ENCODE data around the gene SNX17.
A peak's percentile ranks its signal among the peaks of the same experiment; 100 is the strongest.

SNX17 gene

DNA sequence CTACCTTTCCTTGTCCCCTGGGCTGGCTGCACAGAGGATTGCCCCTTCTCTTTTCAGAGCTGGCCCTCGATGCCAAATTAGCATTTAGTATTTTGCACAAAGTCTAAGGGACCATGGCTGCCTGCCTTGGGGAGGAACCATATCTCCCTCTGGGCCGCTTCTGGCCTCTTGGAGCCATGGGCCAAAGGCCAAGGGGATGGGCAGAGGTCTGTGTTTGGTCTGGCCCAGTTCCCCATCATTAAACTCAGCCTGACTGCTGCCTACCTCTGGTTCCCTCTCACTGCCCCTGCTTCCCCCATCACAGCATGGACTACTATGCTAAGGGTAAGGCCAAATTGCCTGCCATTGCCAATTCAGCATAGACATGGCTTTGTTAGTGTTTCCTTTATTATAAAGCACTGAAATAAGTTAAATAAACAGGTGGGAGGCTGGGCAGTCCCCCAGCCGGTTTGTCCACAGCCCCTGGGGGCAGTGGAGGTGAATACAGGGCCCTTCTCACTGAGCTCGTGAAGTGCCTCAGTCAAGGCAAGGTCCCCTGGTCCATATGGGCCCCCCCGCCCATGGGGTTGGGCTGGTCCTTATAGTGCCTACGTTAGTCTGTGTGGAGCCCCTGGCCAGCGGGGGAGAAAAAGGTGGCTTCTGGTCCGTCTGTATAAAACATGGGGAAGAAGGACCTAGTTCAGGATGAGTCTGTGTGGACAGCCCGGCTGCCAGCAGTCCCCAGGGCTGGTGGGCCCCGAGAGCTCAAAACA is 6.6 kb downstream of the SNX17 start:
- no peak for FAIRE-seq
- TF ChIP-seq PAX5 (IDR thresholded peaks at IDR 0.05; ENCODE audit: insufficient read depth, low read length, severe bottlenecking) = no peak
- no peak for TF ChIP-seq POLR2AphosphoS5 (IDR thresholded peaks at IDR 0.05; ENCODE audit: low read depth, low read length)
- no peak for TF ChIP-seq SPI1 (IDR thresholded peaks at IDR 0.05; ENCODE audit: low read depth, low read length)
- TF ChIP-seq TAF1 (IDR thresholded peaks at IDR 0.05; ENCODE audit: low read depth, low read length) = no peak
- TF ChIP-seq POLR2A (IDR thresholded peaks at IDR 0.05; ENCODE audit: low read depth, low read length) = no peak
- no peak for TF ChIP-seq POU2F2 (IDR thresholded peaks at IDR 0.05; ENCODE audit: low read depth, low read length)
- no peak for DNase-seq (ENCODE audit: insufficient read length, low spot score)

DNA sequence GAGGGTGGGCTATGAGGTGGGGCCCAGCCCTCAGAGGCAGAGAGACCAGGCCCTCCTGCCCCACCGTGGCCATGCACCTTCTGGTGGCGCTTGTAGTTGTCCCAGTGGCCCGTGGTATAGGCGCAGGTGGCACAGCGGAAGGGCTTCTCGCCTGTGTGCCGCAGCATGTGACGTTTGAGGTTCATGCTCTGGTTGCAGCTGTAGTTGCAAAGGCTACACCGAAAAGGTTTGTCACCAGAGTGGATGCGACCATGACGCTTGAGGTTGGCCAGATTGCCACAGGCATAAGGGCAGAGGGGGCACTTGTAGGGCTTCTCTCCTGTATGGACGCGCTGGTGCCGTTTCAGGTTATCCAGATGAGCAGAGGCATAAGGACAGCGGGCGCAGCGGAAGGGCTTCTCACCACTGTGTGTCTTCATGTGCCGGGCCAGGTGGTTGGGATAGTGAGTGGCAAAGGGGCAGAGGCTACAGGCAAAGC is 7.2 kb downstream of the SNX17 start:
- DNase-seq (ENCODE audit: insufficient read length, low spot score) (no peak), FAIRE-seq (no peak)
- TF ChIP-seq POLR2A (IDR thresholded peaks at IDR 0.05; ENCODE audit: low read depth, low read length) (0 out of 2 replicates have a peak, but pooled peaks have one; percentile 5), POLR2AphosphoS5 (IDR thresholded peaks at IDR 0.05; ENCODE audit: low read depth, low read length) (peak; percentile 61; the same call in 1 of the 2 replicates), POU2F2 (IDR thresholded peaks at IDR 0.05; ENCODE audit: low read depth, low read length) (no peak)

DNA sequence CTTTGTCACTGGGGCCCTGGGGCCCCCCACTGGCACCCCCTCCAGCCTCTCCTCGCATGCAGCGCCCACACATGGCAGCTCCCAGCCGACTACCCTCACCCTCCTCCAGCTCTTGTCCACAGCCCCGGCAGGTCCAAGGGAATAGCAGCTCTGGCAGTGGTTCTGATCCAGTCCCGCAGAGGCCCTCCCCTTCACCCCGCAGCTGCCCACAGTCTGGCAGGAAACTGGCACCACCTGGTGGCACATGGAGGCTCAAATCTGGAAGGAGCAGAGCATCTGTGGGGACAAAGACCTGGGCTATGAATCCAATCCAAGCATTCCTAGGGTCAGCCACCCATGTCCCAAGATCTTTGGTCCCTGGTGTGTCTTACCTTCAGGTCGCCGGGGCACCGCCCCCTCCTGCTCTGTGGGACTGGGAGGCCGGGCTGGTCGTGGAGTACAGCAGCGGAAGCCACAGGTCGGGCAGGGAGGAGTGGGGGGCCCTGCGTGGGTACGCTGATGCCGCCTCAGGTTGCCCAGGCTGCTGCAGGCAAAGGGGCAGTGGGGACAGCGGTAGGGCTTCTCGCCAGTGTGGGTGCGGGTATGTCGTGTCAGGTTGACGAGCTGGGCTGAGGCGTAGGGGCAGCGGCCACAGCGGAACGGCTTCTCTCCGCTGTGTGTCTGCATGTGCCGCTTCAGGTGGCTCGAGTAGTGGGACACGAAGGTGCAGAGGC is 7.8 kb downstream of the SNX17 start:
- no peak for TF ChIP-seq TAF1 (IDR thresholded peaks at IDR 0.05; ENCODE audit: low read depth, low read length)
- TF ChIP-seq POLR2AphosphoS5 (IDR thresholded peaks at IDR 0.05; ENCODE audit: low read depth, low read length) = peak; percentile 37; the same call in 1 of the 2 replicates
- no peak for TF ChIP-seq PAX5 (IDR thresholded peaks at IDR 0.05; ENCODE audit: insufficient read depth, low read length, severe bottlenecking)
- TF ChIP-seq POU2F2 (IDR thresholded peaks at IDR 0.05; ENCODE audit: low read depth, low read length) = no peak
- TF ChIP-seq POLR2A (IDR thresholded peaks at IDR 0.05; ENCODE audit: low read depth, low read length) = 0 out of 2 replicates have a peak, but pooled peaks have one; percentile 48
- DNase-seq (ENCODE audit: insufficient read length, low spot score) (no peak), FAIRE-seq (no peak)

DNA sequence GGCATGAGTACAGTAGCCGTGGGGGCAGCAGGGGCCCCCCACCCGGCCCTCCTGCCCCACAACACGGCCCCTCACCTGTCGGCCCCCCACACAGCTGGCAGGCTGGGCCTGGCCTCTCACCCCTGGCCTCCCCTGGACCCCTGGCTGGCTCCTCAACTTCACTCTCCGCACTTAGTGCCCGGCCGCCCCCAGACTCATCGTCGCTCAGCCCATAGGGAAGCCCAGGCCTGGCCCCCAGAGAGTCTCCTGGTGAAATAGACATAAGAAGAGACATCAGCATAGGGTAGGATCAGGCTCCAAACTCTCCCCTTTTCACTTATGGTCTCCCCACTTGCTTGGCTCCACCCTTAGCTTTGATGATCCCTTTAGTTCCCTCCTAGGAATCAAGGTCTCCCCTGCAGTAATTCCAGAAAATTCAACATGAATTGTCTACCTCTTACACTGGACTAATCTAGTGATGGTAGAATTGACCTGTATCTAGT is 8.4 kb downstream of the SNX17 start:
- TF ChIP-seq SPI1 (IDR thresholded peaks at IDR 0.05; ENCODE audit: low read depth, low read length) (no peak), PAX5 (IDR thresholded peaks at IDR 0.05; ENCODE audit: insufficient read depth, low read length, severe bottlenecking) (no peak), POLR2AphosphoS5 (IDR thresholded peaks at IDR 0.05; ENCODE audit: low read depth, low read length) (no peak), TAF1 (IDR thresholded peaks at IDR 0.05; ENCODE audit: low read depth, low read length) (no peak), POLR2A (IDR thresholded peaks at IDR 0.05; ENCODE audit: low read depth, low read length) (no peak), POU2F2 (IDR thresholded peaks at IDR 0.05; ENCODE audit: low read depth, low read length) (no peak)
- FAIRE-seq (no peak), DNase-seq (ENCODE audit: insufficient read length, low spot score) (no peak)

DNA sequence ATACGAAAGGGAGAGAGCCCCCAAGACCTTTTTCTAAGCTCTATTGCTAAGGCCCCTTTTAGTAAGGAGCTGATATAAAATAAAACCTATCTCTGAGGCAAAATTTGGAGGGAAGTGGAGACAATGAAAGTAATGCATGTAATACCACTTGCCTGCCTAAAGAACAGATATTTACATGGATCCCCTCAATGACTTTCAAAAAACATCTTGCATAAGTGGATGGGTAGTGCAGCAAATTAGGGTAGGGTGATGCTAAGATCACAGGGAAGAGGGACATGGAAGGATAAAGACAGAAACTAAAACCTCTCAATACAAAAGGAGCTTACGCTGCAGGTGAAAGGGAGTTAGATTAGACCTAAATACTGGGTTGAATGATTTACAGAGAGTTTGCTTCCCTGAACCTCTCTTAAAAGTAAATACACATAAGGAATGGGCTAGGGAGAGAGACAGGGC is 9.0 kb downstream of the SNX17 start:
- FAIRE-seq = no peak
- no peak for DNase-seq (ENCODE audit: insufficient read length, low spot score)
- TF ChIP-seq TAF1 (IDR thresholded peaks at IDR 0.05; ENCODE audit: low read depth, low read length) (no peak), POU2F2 (IDR thresholded peaks at IDR 0.05; ENCODE audit: low read depth, low read length) (no peak), PAX5 (IDR thresholded peaks at IDR 0.05; ENCODE audit: insufficient read depth, low read length, severe bottlenecking) (no peak), SPI1 (IDR thresholded peaks at IDR 0.05; ENCODE audit: low read depth, low read length) (no peak), POLR2A (IDR thresholded peaks at IDR 0.05; ENCODE audit: low read depth, low read length) (no peak)

DNA sequence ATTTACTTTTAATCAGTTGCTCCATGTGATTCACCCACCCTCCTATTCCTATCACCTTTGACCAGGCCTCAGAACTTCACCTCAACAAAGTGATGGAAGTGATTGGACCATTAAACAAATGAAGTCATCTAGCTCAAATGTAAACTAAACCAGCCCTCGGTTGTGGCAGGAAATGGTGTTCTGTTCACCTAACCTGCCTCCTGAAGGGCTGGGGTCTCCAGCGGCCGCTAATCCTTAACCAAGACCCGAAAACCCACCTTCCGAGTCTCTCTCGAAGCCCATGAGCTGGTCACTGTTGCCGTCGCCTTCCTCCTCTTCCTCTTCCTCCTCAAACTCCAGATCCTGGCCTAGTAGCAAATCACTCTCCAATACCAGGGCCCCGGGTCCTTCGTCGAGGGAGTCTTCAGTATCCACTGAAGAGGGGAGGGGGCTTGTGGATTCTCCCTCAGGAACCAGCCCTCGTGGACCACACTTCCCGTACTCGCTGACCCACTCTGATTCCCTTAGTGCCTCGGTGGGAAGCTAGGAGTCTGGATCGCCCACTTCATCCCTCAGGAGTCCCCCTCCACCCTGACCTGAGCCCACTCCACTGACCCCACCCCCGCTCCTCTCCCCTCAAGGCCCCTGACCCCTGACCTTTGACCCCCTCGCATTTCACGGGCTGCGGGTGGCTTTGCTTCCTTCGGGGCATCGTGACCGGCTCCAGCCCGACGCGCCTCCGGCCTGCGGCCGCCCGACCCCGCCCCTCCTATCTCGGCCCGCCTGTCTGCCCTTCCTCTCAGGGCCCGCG is 9.6 kb downstream of the SNX17 start:
- DNase-seq (ENCODE audit: insufficient read length, low spot score) (no peak), FAIRE-seq (peak; percentile 16)
- TF ChIP-seq TAF1 (IDR thresholded peaks at IDR 0.05; ENCODE audit: low read depth, low read length) = no peak
- no peak for TF ChIP-seq POLR2A (IDR thresholded peaks at IDR 0.05; ENCODE audit: low read depth, low read length)
- no peak for TF ChIP-seq PAX5 (IDR thresholded peaks at IDR 0.05; ENCODE audit: insufficient read depth, low read length, severe bottlenecking)
- TF ChIP-seq POU2F2 (IDR thresholded peaks at IDR 0.05; ENCODE audit: low read depth, low read length) = no peak

DNA sequence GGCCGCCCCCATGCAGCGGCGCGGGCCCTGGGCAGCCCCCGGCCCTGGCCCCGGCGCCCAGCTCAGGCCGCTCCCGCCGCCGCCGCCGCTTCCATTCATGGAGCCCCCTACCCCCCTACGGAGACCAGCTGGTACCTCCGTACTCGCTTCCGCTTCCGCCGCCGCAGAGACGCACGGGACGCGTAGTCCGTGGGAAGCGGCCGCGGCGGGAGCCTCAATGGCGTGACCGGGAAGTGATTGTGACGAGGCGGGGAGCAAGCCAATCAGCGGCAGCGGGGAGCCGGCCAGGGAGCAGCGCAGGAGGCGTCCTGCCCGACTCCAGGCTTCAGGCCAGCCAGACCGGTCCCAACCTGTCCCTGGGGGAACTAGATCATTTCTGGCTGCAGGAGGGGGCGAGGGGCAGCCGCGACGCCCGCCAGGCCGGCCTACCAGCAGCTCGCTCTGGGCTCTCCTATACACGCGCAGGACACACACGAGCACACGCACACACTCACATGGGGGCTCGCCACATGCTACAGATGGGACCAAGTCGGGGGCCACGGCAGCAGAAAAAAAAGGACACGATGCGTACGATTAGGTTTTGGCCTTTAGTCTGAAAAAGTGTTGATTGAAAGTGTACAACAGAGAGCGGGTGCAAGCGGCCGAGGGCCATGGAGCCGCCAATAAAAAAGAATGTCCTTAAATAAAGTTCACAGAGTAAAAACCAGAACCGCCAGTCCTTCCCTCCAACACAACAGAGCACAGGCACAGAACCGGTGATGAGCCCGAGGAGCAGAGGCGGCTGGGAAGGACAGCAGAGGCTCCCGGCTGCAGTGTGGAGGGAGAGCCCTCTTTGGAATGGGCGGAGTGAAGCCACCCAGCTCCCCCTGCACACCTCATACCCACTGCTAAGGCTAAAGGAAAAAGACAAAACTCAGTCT is 10.5 kb downstream of the SNX17 start, which contains the start of gene ZNF513:
ZNF513 (minus strand) TSS at position 109 of the 920 bp plus-strand sequence. CDS start 208 bp downstream, outside the sequence.
- FAIRE-seq (peak; percentile 100), DNase-seq (ENCODE audit: insufficient read length, low spot score) (peak; percentile 94)

More for the DNA sequence above, 10.5 kb downstream of the SNX17 start, which contains the start of gene ZNF513:
- peak; percentile 13; the same call in 1 of the 2 replicates for TF ChIP-seq POU2F2 (IDR thresholded peaks at IDR 0.05; ENCODE audit: low read depth, low read length)
- peak; percentile 69 for TF ChIP-seq POLR2A (IDR thresholded peaks at IDR 0.05; ENCODE audit: low read depth, low read length)
- TF ChIP-seq SPI1 (IDR thresholded peaks at IDR 0.05; ENCODE audit: low read depth, low read length) = 0 out of 2 replicates have a peak, but pooled peaks have one; percentile 2
- TF ChIP-seq TAF1 (IDR thresholded peaks at IDR 0.05; ENCODE audit: low read depth, low read length) = peak; percentile 72
- peak; percentile 81; the same call in 1 of the 2 replicates for TF ChIP-seq POLR2AphosphoS5 (IDR thresholded peaks at IDR 0.05; ENCODE audit: low read depth, low read length)
- no peak for TF ChIP-seq PAX5 (IDR thresholded peaks at IDR 0.05; ENCODE audit: insufficient read depth, low read length, severe bottlenecking)
